ENCODE results near the gene DIRAS1. TPM values are rescaled to one million over a fixed set of nuclear protein-coding genes. Genes with fewer than 3 reads are reported as not detected.
"Not testable (repeated sequence)": the region's sequence is repeated elsewhere in the genome, so short reads cannot be mapped to it uniquely, and the experiment has no call there.

DIRAS1 gene
- total and polyA plus RNA-seq, 2 experiments from 2014 or later = 3.0 to 3.3 TPM

GRCh38 chr19:2668175-2668763 lies 52.9 kb downstream of the DIRAS1 start:
- Histone ChIP-seq H3K4me1 (ENCODE audit: low read depth) (peaks cover 14% of the 10 kb centered on the region), H3K36me3 (no peaks in the 10 kb centered on the region), H3K27ac (no peak overlapping the region), H3K9me3 (ENCODE audit: low read depth) (no peaks in the 10 kb centered on the region), H3K27me3 (no peaks in the 10 kb centered on the region), H3K4me3 (no peak overlapping the region)
- no peak for TF ChIP-seq CTCF (IDR thresholded peaks at IDR 0.05; ENCODE audit: low read depth, low read length)
- DNase-seq (ENCODE audit: low read depth in 1 of 2, low spot score in 1 of 2) = no peak

GRCh38 chr19:2667349-2667748 lies 53.8 kb downstream of the DIRAS1 start:
- not testable (repeated sequence) for H3K27me3 ChIP-seq; H3K9me3 ChIP-seq (ENCODE audit: low read depth); H3K27ac ChIP-seq; H3K36me3 ChIP-seq; H3K4me3 ChIP-seq; DNase-seq (ENCODE audit: low read depth in 1 of 2, low spot score in 1 of 2)
- peaks cover 14% of the 10 kb centered on the region for H3K4me1 ChIP-seq (ENCODE audit: low read depth)

GRCh38 chr19:2666344-2666994 lies 54.7 kb downstream of the DIRAS1 start:
- Histone ChIP-seq H3K27ac (no peak overlapping the region), H3K9me3 (ENCODE audit: low read depth) (no peaks in the 10 kb centered on the region), H3K27me3 (no peaks in the 10 kb centered on the region), H3K4me3 (no peak overlapping the region), H3K36me3 (no peaks in the 10 kb centered on the region), H3K4me1 (ENCODE audit: low read depth) (peaks cover 14% of the 10 kb centered on the region)
- no peak for TF ChIP-seq CTCF (IDR thresholded peaks at IDR 0.05; ENCODE audit: low read depth, low read length)
- DNase-seq (ENCODE audit: low read depth in 1 of 2, low spot score in 1 of 2) = no peak

- peak overlapping the region; percentile 68 for H3K27ac ChIP-seq
- no peaks in the 10 kb centered on the region for H3K9me3 ChIP-seq (ENCODE audit: low read depth)
- DNase-seq (ENCODE audit: low read depth in 1 of 2, low spot score in 1 of 2) = no peak
- no peaks in the 10 kb centered on the region for H3K36me3 ChIP-seq
- TF ChIP-seq CTCF (IDR thresholded peaks at IDR 0.05; ENCODE audit: low read depth, low read length) = no peak
- H3K4me3 ChIP-seq = no peak overlapping the region
- peaks cover 14% of the 10 kb centered on the region for H3K4me1 ChIP-seq (ENCODE audit: low read depth)
- no peaks in the 10 kb centered on the region for H3K27me3 ChIP-seq
Observed at GRCh38 chr19:2665103-2665502, 56.1 kb downstream of the DIRAS1 start.

Other genes with a start within 250 kb of the DIRAS1 start
- gene GADD45B, start 245.2 kb downstream of the DIRAS1 start, total RNA-seq = 44.8 and 75.2 TPM in 2 replicates
- 30.5 and 66.4 TPM in 2 replicates for gene GADD45B, start 245.2 kb downstream of the DIRAS1 start, polyA plus RNA-seq
- 14.3 and 20.4 TPM in 2 replicates for gene GNG7, start 18.7 kb downstream of the DIRAS1 start, total RNA-seq
- gene GNG7, start 18.7 kb downstream of the DIRAS1 start, polyA plus RNA-seq = 24.8 and 34.4 TPM in 2 replicates
- 29.4 and 33.5 TPM in 2 replicates for gene SLC39A3, start 18.6 kb upstream of the DIRAS1 start, total RNA-seq
- 36.6 and 46.0 TPM in 2 replicates for gene SLC39A3, start 18.6 kb upstream of the DIRAS1 start, polyA plus RNA-seq
- gene SGTA, start 61.9 kb upstream of the DIRAS1 start, total RNA-seq = 102 and 106 TPM in 2 replicates
- 135 and 137 TPM in 2 replicates for gene SGTA, start 61.9 kb upstream of the DIRAS1 start, polyA plus RNA-seq
- 111 and 126 TPM in 2 replicates for gene THOP1, start 64.1 kb upstream of the DIRAS1 start, total RNA-seq
- 73.9 and 81.3 TPM in 2 replicates for gene THOP1, start 64.1 kb upstream of the DIRAS1 start, polyA plus RNA-seq
- gene ZNF554, start 98.5 kb upstream of the DIRAS1 start, total RNA-seq = 11.6 and 18.2 TPM in 2 replicates
- 11.1 and 12.4 TPM in 2 replicates for gene ZNF554, start 98.5 kb upstream of the DIRAS1 start, polyA plus RNA-seq
- 8.7 and 9.5 TPM in 2 replicates for gene ZNF555, start 120.1 kb upstream of the DIRAS1 start, total RNA-seq
- 9.0 and 15.2 TPM in 2 replicates for gene ZNF555, start 120.1 kb upstream of the DIRAS1 start, polyA plus RNA-seq
- 0.04 and 0.21 TPM in 2 replicates for gene ZNF556, start 146.0 kb upstream of the DIRAS1 start, total RNA-seq
- 0.09 TPM in 1 of 2 replicates, not detected in the other for gene ZNF556, start 146.0 kb upstream of the DIRAS1 start, polyA plus RNA-seq
- gene ZNF57, start 179.6 kb upstream of the DIRAS1 start, total RNA-seq = 2.1 and 4.1 TPM in 2 replicates
- 4.4 and 5.4 TPM in 2 replicates for gene ZNF57, start 179.6 kb upstream of the DIRAS1 start, polyA plus RNA-seq
- 4.4 and 4.7 TPM in 2 replicates for gene ZNF77, start 223.6 kb upstream of the DIRAS1 start, total RNA-seq
- 2.6 and 7.7 TPM in 2 replicates for gene ZNF77, start 223.6 kb upstream of the DIRAS1 start, polyA plus RNA-seq

Measured in cardiac muscle cell (in vitro differentiated cells and primary cell).